BLaER1 (cell line): Measurements from ENCODE around the gene FOXP1.

Source experiments
- H3K27ac ChIP-seq: shearing (Covaris generic); formaldehyde crosslinking; 2 replicates; pipeline ENCODE4 v1.8.1; 2022
- H3K27me3 ChIP-seq: shearing (Covaris generic); formaldehyde crosslinking; 2 replicates; pipeline ENCODE4 v1.8.1; 2022
- H3K36me3 ChIP-seq: shearing (Covaris generic); formaldehyde crosslinking; 2 replicates; pipeline ENCODE4 v1.8.1; 2022
- H3K4me1 ChIP-seq: shearing (Covaris generic); formaldehyde crosslinking; 2 replicates; pipeline ENCODE4 v1.8.1; 2022
- H3K4me2 ChIP-seq: shearing (Covaris generic); formaldehyde crosslinking; 2 replicates; pipeline ENCODE4 v1.8.1; 2022
- H3K4me3 ChIP-seq: shearing (Covaris generic); formaldehyde crosslinking; 2 replicates; pipeline ENCODE4 v1.8.1; 2022
- H3K9ac ChIP-seq: shearing (Covaris generic); formaldehyde crosslinking; 2 replicates; pipeline ENCODE4 v1.8.1; 2022
- H3K9me3 ChIP-seq: shearing (Covaris generic); formaldehyde crosslinking; 2 replicates; pipeline ENCODE4 v1.8.1; 2022
- H4K20me1 ChIP-seq: shearing (Covaris generic); formaldehyde crosslinking; 2 replicates; pipeline ENCODE4 v1.8.1; 2022
- Cebpa-rat ChIP-seq: shearing (Covaris generic); IDR thresholded peaks from 2 replicates; pipeline ENCODE4 v1.8.1; 2022

Gene FOXP1

DNA sequence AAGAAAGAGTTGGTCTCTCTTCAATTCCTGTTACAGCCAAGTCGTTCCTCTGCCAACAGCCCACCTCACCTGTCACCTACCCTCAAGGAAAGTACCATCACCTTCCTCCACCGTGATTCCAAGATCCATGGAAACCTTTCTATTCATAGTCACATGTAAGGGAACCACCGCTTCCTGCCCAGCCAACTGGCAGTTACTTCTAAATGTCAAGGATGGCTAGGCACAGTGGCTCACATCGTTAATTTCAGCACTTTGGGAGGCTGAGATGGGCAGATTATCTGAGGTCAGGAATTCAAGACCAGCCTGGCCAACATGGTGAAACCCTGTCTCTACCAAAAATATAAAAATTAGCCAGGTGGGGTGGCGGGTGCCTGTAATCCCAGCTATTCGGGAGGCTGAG is 82.8 kb downstream of the FOXP1 start:
- Histone ChIP-seq H3K27ac (peak overlapping the region; percentile 65), H3K9me3 (no peaks in the 10 kb centered on the region), H3K4me3 (no peak overlapping the region), H3K4me1 (peaks cover 67% of the 10 kb centered on the region), H3K4me2 (peak overlapping the region; percentile 75), H4K20me1 (no peaks in the 10 kb centered on the region), H3K27me3 (no peaks in the 10 kb centered on the region), H3K36me3 (no peaks in the 10 kb centered on the region), H3K9ac (no peak overlapping the region)
- TF ChIP-seq Cebpa-rat, result no peak

DNA sequence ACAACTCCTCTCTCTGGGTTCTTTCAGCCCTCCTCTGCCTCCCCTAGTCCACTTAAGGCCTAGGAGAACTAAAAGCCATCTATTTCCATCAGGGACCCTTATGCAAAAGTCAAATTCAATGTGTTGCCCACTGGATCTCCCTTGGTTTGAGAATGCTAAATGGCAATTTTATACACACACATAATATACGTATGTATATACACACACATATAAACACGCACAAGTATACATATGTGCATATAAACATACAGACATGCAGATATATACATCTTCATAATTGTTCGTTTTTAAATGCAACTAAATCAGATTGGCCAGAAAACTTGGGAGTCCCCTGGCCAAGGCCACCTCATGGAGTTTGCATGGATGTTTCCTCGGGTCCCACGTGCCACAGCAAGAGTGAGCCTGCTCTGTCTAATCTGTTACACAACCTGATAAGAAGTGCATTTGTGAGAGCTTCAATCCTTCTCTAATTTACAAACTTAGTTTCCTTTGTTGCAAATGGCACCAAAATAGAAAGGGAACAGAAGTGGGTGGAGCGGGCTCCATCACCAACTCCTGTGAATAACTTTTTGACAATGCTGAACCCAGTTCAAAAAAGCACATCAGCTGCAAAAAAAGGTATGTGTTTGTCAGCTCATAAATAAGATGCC is 84.2 kb downstream of the FOXP1 start:
- Histone ChIP-seq H3K36me3 (no peaks in the 10 kb centered on the region), H3K27ac (no peak overlapping the region), H3K4me1 (peaks cover 69% of the 10 kb centered on the region), H3K9me3 (no peaks in the 10 kb centered on the region), H4K20me1 (no peaks in the 10 kb centered on the region), H3K9ac (no peak overlapping the region), H3K4me2 (peak overlapping the region; percentile 23; the same call in 1 of the 2 replicates), H3K4me3 (no peak overlapping the region), H3K27me3 (no peaks in the 10 kb centered on the region)
- no peak for TF ChIP-seq Cebpa-rat

DNA sequence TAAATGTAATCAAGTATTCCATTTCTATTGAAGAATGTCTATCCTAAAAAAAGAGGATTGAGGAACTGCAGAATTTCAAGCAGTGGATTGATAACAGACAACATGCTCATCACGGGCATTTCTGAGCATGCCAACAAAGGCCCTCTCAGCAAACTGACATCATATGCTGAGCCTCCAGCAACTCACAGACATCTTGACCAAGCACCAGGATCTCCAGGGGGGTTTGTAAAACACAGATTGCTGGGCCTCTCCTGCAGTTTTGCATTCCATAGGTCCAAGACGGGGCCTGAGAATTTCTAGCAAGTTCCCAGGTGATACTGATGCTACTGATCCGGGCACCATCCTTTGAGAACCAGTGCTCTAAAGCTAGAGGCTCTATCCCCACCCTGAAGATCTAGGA is 85.0 kb downstream of the FOXP1 start:
- no peaks in the 10 kb centered on the region for H3K9me3 ChIP-seq
- H3K27ac ChIP-seq, result no peak overlapping the region
- no peaks in the 10 kb centered on the region for H3K27me3 ChIP-seq
- no peak overlapping the region; the same call in 1 of the 2 replicates for H3K4me2 ChIP-seq
- H3K4me1 ChIP-seq, result peaks cover 69% of the 10 kb centered on the region
- no peak overlapping the region for H3K4me3 ChIP-seq
- no peaks in the 10 kb centered on the region for H4K20me1 ChIP-seq
- H3K36me3 ChIP-seq, result no peaks in the 10 kb centered on the region
- no peak overlapping the region for H3K9ac ChIP-seq
- no peak for TF ChIP-seq Cebpa-rat

DNA sequence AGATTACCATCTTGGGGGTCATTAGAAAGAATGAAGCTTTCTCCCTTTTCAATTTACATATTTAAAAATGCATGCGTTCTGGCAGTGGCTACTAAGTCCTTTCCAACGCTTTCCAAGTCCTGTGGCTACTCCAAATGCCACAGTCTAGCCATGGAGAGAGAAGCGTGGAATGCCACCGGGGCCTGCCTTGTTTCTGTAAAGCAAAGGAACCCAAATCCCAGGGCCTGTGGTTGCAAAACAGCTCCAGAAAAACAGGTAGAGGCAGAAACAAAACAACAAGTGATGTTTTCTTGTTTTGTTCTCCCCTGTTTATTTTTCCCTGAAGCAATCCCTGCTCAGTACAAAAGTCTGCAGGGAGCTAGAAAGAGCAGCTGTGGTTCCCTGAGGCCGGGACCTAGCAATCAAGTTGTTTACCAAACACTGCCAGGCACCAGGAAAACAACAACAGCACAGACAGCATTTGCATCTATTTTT is 85.5 kb downstream of the FOXP1 start:
- H3K4me3 ChIP-seq, result no peak overlapping the region
- no peaks in the 10 kb centered on the region for H4K20me1 ChIP-seq
- no peaks in the 10 kb centered on the region for H3K27me3 ChIP-seq
- H3K9ac ChIP-seq, result no peak overlapping the region
- TF ChIP-seq Cebpa-rat, result no peak
- H3K27ac ChIP-seq, result no peak overlapping the region
- H3K4me1 ChIP-seq, result peaks cover 67% of the 10 kb centered on the region
- no peaks in the 10 kb centered on the region for H3K36me3 ChIP-seq
- H3K9me3 ChIP-seq, result no peaks in the 10 kb centered on the region
- peak overlapping the region; percentile 2; the same call in 1 of the 2 replicates for H3K4me2 ChIP-seq

DNA sequence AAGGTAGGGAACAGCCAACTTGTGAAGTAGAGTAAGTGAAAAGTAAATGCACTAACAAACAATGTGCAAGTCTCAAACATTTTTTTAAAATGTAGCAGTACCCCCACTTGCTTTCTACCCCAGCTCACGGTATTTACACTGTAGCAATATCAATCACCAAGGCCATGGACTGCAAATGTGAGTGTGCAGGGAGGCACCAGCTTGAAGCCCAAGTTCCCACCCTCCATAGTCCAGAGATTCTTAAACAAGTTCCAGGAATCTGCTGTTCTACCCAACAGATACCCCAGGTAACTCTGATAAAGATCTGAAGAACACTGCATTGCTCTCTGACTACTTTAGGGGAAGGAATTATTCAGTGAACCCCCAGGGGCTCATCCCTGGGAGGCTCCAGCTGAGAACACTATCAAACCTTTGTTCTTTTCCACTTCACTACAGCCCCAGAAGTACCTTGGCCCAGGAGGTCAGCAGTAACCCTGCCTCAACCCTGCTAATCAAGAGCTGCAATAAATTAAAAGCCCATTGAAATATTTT is 86.1 kb downstream of the FOXP1 start:
- Histone ChIP-seq H3K4me2 (peak overlapping the region; percentile 54; the same call in 1 of the 2 replicates), H3K9ac (no peak overlapping the region), H3K9me3 (no peaks in the 10 kb centered on the region), H3K27ac (no peak overlapping the region), H4K20me1 (no peaks in the 10 kb centered on the region), H3K27me3 (no peaks in the 10 kb centered on the region), H3K4me3 (no peak overlapping the region), H3K36me3 (0 out of 2 replicates have a peak, but pooled peaks cover 4% of the 10 kb centered on the region), H3K4me1 (peaks cover 61% of the 10 kb centered on the region)
- no peak for TF ChIP-seq Cebpa-rat

DNA sequence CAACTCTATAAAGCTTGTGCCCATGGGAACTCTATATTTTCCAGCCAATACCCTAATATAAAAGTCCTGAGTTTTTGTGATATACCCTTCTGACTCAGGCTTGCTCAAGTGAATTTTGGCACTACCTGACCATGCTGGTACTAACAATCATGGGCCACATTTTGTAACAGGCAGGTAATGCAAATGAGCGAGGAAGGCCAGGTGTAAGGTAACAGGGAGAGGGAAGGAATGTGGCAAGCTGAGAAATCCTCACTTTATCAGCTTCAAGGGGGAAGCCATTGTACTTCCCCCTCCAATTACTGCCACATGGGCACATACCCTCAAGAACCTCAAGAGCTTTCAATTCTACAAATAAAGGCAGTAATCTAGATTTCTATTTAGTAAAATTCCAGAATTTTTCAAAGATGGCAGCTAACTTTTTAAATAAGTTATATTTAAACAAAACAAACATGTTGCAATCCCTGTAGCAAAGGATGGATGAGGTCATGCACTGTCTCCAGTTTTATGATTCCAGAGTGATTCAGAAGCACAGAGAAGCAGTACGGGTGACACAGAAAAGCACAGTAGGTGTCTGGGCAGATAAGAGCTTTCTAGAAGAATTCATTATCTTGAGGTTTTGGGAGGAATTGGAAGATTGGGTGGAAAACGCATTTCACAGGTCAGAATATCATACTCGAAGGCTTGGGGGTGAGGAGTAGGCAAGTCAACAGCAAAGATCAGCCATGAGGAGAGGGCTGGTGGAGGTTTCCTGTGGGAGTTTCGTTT is 87.6 kb downstream of the FOXP1 start:
- peak overlapping the region; percentile 59 for H3K27ac ChIP-seq
- H3K4me1 ChIP-seq, result peaks cover 46% of the 10 kb centered on the region
- no peaks in the 10 kb centered on the region for H4K20me1 ChIP-seq
- peaks cover 19% of the 10 kb centered on the region for H3K36me3 ChIP-seq
- peak overlapping the region; percentile 54 for H3K4me2 ChIP-seq
- H3K9me3 ChIP-seq, result peaks cover 7% of the 10 kb centered on the region
- H3K9ac ChIP-seq, result no peak overlapping the region
- no peak overlapping the region for H3K4me3 ChIP-seq
- no peak for TF ChIP-seq Cebpa-rat
- H3K27me3 ChIP-seq, result no peaks in the 10 kb centered on the region

DNA sequence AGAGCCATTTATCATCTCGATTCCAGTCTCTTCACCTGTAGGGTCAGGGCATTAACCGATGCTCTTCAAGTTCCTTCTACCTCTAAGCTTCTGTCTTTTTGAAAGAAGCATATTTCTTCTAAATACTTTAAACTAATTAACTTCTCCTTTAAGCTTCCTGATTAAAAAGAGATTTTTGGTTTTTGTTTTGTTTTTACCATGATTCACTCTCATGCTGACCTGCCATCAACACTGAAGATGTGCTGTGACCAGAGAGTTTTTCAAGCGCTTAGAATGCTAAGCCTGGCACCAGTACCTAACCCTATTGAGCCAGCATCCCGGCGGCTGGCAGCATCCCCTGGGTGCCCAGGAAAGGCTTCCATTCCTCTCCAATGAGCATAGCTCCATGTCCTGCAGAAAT is 89.3 kb downstream of the FOXP1 start:
- peaks cover 29% of the 10 kb centered on the region for H3K4me1 ChIP-seq
- peaks cover 22% of the 10 kb centered on the region for H3K36me3 ChIP-seq
- no peak overlapping the region for H3K4me2 ChIP-seq
- no peak overlapping the region for H3K27ac ChIP-seq
- H3K9me3 ChIP-seq, result peaks cover 8% of the 10 kb centered on the region
- no peak for TF ChIP-seq Cebpa-rat
- no peaks in the 10 kb centered on the region for H3K27me3 ChIP-seq
- H3K9ac ChIP-seq, result no peak overlapping the region
- H3K4me3 ChIP-seq, result no peak overlapping the region
- no peaks in the 10 kb centered on the region for H4K20me1 ChIP-seq

DNA sequence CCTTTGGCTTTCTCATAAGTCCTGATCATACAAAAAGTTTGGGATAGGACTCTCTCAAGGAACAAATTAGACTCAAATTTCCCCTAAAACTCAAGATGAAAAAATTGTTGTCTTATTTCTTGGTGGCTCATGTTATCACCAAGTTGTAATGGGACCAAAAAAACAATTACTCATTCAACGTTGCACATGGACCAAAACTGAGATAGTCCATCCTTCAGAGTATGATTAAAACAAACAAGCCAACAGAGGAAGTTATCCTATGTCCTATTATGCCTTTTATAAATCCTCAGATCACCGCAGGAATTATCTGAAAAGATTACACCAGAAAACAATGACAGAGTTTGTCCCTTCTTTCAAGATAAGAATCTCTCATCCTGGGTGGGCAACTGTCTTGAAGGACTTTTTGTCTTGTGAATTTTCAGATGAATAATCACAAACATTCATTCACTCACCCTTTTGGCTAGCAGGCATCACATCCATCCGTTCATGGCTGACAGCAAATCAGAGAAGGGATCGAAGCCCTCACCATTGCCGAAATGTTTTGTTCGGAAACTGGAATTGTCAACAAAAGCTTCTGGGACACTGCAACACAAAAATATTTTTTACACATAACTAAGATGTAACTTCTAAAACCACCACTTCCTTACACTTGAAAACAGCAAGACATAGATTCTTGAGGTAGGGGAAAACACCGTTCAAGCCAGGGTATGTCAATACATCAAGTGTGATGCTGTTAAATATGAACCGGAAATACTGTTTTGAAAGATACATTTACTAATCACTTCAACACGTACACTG is 90.4 kb downstream of the FOXP1 start:
- Histone ChIP-seq H3K4me3 (no peak overlapping the region), H3K9ac (no peak overlapping the region), H3K4me1 (peaks cover 27% of the 10 kb centered on the region), H3K9me3 (peaks cover 8% of the 10 kb centered on the region), H3K27me3 (no peaks in the 10 kb centered on the region), H3K4me2 (no peak overlapping the region), H3K36me3 (peaks cover 25% of the 10 kb centered on the region), H3K27ac (no peak overlapping the region), H4K20me1 (no peaks in the 10 kb centered on the region)
- no peak for TF ChIP-seq Cebpa-rat

DNA sequence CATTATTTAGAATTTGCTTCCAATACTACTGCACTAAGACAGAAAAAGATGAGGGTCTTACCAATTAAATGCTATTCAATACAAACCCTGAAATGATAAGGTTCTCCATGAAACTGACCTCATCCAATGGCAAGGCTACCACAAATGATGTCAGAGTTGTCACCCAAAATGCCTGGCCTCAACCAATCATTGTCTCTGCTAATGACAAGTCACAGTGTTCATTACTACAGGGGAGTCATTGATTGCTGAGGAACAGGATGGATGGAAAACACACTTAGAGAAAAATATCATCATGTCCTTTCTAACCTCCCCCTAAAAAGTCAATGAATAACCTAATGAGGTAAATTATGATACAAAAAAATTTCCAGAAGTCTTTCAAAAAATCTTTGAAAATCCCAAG is 91.0 kb downstream of the FOXP1 start:
- H3K9ac ChIP-seq, result no peak overlapping the region
- H4K20me1 ChIP-seq, result no peaks in the 10 kb centered on the region
- H3K9me3 ChIP-seq, result peaks cover 8% of the 10 kb centered on the region
- TF ChIP-seq Cebpa-rat, result no peak
- no peak overlapping the region for H3K4me3 ChIP-seq
- H3K27me3 ChIP-seq, result no peaks in the 10 kb centered on the region
- H3K27ac ChIP-seq, result no peak overlapping the region
- peaks cover 25% of the 10 kb centered on the region for H3K36me3 ChIP-seq
- peaks cover 21% of the 10 kb centered on the region for H3K4me1 ChIP-seq
- H3K4me2 ChIP-seq, result no peak overlapping the region
